NOMO-1 (cell line): ENCODE data around the gene SPATS1.
"Not testable (repeated sequence)": the region's sequence is repeated elsewhere in the genome, so short reads cannot be mapped to it uniquely, and the experiment has no call there.

Experiments
- DNase-seq, 2 experiments: peaks; one replicate each; lab custom pipeline; 2025; ENCODE audit not compliant: unreplicated experiment in 2 of 2; lab: John Stamatoyannopoulos, UW

Gene SPATS1

DNA sequence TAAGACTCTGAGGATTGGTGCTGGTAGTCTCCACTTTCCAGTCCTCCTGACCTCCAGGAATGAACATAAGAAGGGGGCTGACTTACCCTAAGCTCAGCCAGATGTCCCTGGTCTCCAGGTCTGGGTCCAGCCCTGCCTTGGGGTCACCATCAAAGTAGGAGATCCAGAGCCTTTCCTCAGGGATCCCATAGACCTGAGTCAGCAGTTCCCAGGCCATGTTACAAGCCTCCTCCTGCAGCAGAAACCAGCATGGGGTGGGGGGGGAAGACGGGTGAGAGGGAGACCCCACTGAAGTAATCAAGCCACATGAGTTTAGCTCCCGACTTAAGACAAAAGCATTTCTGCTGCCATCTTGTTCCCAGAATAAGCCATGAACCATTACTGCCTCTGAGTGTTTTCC, 31.1 kb upstream of the SPATS1 start:
- DNase-seq = no peak

- DNase-seq = no peak
These were observed 30.7 kb upstream of the SPATS1 start for GRCh38 chr6:44311767-44312166.

DNA sequence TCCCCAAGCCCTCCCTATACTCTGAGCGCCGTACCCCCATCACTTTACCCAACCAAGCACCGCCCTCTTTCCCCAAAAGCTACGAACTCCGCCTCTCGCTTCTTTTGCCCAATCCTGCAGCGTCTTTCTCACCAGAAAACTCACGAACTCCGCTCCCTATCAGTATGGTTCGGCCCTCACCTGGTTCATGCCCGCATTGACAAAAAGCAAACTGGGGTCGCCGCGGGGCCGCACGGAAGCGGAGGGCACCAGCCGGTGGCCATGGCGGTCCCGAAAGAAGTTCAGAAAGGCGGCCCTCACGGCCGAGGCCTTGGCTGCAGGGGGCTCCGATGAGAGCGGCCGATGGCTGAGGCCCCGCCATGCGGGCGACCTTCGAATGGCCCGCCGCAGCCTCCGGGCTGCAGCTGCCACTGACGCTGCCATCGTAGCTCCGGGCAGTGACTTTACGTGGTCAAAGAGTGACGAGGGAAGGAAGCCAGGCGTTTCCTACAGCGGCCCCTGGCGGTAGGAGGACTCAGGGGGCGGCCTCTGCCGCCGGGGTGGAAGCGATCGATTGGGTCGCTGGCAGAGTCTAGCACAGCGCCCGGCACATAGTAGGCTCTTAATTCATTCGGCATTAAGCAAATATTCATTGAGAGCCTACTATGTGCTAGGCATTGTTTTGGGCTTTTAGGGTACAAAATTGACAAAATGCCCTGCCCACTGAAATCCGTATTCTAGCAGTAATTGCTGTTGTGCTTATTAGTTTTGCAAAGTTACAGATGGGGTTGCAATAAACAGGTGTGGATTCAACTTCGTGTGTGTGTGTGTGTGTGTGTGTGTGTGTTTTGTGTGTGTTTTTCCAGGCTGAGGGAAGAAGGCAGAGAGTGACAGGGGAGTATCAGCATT, 29.3 kb upstream of the SPATS1 start, which contains the start of gene AARS2:
Gene AARS2, minus strand, starts transcription at position 447 of the 888 bp plus-strand sequence. Its CDS starts 24 bp downstream, at position 423.
- DNase-seq = peak; percentile 77 to 80

- not testable (repeated sequence) for DNase-seq
These were observed 27.8 kb upstream of the SPATS1 start for GRCh38 chr6:44314657-44315056.

DNA sequence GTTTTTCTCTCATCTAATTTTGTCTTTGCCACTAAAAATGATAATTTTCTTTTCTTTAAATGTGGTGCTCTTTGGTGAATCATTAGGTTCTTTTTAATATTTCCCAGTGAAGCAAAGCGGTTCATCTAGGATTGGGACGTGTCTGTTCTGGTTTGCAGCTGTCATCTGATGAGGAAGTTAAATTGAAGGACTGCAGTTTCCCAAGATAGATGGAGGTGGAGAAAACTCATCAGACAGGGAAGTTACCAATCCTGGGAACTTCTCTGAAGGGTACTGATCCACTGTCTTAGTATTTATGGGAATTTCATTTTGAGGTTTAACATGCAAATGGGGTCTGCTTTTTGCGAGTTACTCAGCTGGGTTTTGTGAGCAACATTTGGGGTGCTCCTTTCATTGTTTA, 26.9 kb upstream of the SPATS1 start:
- no peak for DNase-seq

DNA sequence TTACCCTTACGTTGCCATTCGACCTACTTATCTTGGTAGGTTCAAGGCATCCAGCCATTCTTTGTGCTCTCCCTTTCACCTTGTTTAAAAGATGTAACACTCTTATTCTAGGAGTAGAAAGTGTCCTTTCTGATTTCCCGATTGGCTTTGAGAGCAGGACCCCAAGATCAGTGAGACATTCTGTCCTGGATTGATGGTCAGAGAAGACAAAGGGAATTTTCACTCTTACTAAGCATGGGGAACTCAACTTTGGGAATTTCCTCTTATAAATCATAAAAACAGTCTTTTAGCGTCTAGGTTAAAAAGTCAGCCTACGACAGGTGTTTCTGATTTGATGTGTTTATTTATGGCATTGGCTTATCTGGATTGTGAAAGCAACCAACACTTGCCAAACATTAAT, 26.5 kb upstream of the SPATS1 start:
- no peak for DNase-seq

- no peak for DNase-seq
These were observed 26.0 kb upstream of the SPATS1 start for GRCh38 chr6:44316481-44316880.

- DNase-seq = not testable (repeated sequence)
These were observed 25.3 kb upstream of the SPATS1 start for GRCh38 chr6:44317136-44317631.

GRCh38 chr6:44321210-44321609, 21.2 kb upstream of the SPATS1 start:
- DNase-seq = no peak

DNA sequence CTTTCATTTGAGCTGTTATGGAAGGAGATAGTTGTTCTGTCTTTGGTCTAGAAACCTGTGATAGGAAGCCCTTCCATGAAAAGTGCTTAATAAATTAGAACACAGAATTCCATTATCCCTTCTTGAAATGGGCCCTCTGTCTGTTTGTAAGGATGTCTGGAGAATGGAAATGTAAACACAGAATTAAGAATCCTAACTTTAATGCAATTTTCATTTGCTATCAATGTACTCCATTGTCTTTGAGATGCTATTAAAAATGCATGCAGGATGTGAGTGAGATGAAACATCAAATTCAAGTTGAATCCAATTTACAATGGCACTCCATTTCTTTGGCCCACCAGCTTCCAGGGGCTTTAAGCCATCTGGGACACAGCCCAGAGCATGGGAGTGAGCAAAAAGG, 15.4 kb upstream of the SPATS1 start:
- DNase-seq = no peak

GRCh38 chr6:44327760-44328159, 14.7 kb upstream of the SPATS1 start:
- no peak for DNase-seq

- not testable (repeated sequence) for DNase-seq
These were observed 14.2 kb upstream of the SPATS1 start for GRCh38 chr6:44328203-44328602.

DNA sequence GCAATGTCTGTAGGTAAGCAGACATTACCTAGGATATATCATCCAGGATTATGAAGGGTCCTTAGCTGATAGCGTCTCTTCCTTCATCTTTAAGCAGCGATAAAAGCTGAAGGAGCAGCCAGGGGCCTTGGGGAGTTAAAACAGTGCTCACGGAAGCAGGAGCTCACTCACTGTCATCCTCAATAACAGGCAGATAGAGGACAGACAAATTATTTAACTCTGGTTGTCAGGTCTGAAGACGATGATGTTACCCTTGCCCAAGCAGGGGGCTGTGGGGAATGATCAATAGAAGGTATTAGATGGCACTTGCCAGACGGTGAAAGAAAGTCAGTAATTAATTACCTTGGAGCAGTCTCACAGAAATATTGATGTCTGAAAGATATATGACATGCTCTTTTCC, 12.6 kb upstream of the SPATS1 start:
- DNase-seq = no peak

GRCh38 chr6:44332585-44332984, 9.9 kb upstream of the SPATS1 start:
- DNase-seq = no peak

- DNase-seq = peak in 1 of 2 experiments; percentile 30
These were observed 9.1 kb upstream of the SPATS1 start for GRCh38 chr6:44333273-44333919.

DNA sequence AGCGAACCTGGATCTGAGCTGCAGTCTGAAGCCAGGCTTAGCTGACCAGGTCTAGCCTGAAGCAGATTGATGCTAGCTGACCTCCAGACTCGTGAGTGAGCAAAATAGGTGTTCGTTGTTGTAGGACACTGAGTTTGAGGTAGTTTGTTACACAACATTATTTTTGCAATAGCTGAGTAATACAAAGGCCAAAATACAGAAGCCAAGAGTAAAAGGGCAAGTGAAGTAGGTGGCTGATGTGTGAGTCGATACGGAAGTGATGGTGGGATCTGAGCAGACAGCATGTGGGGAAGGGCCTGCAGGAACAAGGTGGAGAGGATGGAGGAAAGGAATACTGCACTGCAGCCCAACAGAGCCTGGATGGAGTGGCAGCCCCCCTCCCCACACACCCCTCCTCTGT, 8.5 kb upstream of the SPATS1 start:
- peak; percentile 65 to 67 for DNase-seq

DNA sequence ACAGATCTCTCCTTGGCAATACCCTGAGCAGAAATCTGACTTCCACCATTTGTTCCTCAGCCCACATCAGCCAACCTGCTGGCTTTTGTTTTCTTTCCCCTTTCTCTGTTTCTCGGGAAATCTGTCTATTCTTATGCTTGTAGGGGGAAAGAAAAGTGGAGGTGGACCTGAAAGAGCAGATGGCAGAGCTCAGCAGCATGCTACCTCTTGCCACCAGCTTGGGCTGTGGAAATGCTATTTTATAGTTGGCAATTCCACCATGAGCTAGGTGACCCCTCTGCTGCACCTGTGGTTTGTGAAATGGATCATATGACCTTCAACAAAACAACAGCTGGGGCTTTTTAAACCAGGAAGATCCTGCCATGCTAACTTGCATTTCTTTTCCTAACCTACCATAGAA, 6.8 kb upstream of the SPATS1 start:
- DNase-seq = no peak

GRCh38 chr6:44338228-44339122, 4.0 kb upstream of the SPATS1 start:
- peak; percentile 66 to 73 for DNase-seq

DNA sequence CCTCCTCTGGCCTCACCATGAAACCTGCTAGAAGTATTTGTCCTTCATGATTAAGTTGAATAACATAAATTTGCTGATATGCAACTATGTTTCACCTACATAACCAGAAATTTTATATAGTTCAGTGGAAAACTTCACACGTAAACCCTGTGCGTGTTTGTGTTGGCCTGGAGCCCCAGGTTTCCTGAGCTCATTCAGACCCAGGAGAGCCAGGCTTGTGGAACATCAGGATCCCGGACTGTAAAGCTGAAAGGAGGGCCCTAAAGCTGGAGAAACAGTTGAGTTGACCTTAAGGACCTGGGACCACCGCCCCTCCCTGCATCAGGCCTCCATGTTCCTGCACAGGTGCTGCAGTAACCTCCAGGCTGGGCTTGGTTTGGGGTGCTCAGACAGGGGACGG, 3.1 kb upstream of the SPATS1 start:
- DNase-seq = no peak

DNA sequence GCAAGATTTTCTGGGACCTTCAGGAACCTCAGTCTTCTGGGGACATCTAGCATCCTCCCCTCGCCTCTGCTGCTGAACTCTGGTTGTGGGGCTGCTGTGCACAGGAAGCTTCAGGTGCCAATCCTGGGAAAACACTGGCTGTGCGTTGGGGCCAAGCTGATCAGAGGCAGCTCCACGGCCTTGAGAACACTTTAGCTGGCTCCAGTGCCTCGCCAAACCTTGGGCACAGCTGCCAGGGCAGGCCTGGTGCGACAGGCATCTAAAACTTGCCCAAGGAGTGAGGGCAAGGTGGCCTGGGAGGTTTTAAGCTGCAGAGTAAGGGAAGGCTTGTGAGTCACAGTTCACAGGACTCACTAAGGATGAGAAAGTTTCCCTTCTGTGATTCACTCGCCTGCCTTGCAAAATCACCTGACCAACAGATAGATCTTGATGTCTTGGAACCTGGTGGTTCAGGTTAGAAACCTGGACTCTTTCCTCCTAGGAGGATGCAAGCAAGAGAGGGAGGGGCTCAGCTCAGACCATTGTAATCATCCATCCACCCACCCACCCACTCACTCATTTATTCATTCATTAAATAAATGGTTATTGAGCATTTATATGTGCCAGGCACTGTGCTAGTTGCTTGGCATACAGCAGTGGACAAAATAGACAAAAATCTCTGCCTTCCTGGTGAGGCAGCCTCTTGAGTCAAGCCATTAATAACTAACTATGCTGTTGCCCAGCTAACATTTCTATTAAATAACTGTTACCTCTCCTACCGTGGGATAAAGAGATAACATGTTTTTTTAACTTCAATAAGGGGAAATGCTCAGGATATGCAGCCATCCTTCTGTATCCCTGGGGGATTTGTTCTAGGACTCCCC, 2.5 kb upstream of the SPATS1 start:
- no peak for DNase-seq
